ENCODE data around the gene CYP4B1.
"Not testable (repeated sequence)": the region's sequence is repeated elsewhere in the genome, so short reads cannot be mapped to it uniquely, and the experiment has no call there.

Gene CYP4B1

GRCh38 chr1:46798810-46799209, at the start of gene CYP4B1:
Gene CYP4B1, plus strand, starts transcription at chr1:46799046. Its CDS starts 36 bp downstream, at chr1:46799082.
- no peak for DNase-seq

GRCh38 chr1:46749404-46749803, 49.4 kb upstream of the CYP4B1 start:
- DNase-seq, result no peak

GRCh38 chr1:46749921-46750404, 48.9 kb upstream of the CYP4B1 start:
- DNase-seq, result no peak

GRCh38 chr1:46753985-46754384, 44.9 kb upstream of the CYP4B1 start:
- no peak for DNase-seq

GRCh38 chr1:46754707-46755106, 44.1 kb upstream of the CYP4B1 start:
- DNase-seq, result not testable (repeated sequence)

- DNase-seq, result no peak
Measured at GRCh38 chr1:46755121-46755520, 43.7 kb upstream of the CYP4B1 start.

GRCh38 chr1:46757247-46757955, 41.4 kb upstream of the CYP4B1 start:
- DNase-seq, result peak; percentile 63

GRCh38 chr1:46757956-46758528, 40.8 kb upstream of the CYP4B1 start:
- DNase-seq, result no peak

- DNase-seq, result no peak
Measured at GRCh38 chr1:46760558-46761166, 38.2 kb upstream of the CYP4B1 start.

- DNase-seq, result no peak
Measured at GRCh38 chr1:46761740-46762139, 37.1 kb upstream of the CYP4B1 start.

GRCh38 chr1:46764402-46764801, 34.4 kb upstream of the CYP4B1 start:
- DNase-seq, result no peak

- peak; percentile 18 for DNase-seq
Measured at GRCh38 chr1:46767649-46768282, 31.1 kb upstream of the CYP4B1 start.

GRCh38 chr1:46768445-46768844, 30.4 kb upstream of the CYP4B1 start:
- DNase-seq, result no peak

- DNase-seq, result no peak
Measured at GRCh38 chr1:46769028-46769740, 29.7 kb upstream of the CYP4B1 start.

- no peak for DNase-seq
Measured at GRCh38 chr1:46770541-46770940, 28.3 kb upstream of the CYP4B1 start.

GRCh38 chr1:46772571-46772970, 26.3 kb upstream of the CYP4B1 start:
- DNase-seq, result no peak

GRCh38 chr1:46774297-46774696, 24.5 kb upstream of the CYP4B1 start:
- DNase-seq, result no peak

GRCh38 chr1:46778456-46778855, 20.4 kb upstream of the CYP4B1 start:
- DNase-seq, result not testable (repeated sequence)

GRCh38 chr1:46784666-46785065, 14.2 kb upstream of the CYP4B1 start:
- DNase-seq, result no peak

GRCh38 chr1:46788634-46789033, 10.2 kb upstream of the CYP4B1 start:
- DNase-seq, result peak; percentile 34

- DNase-seq, result no peak
Measured at GRCh38 chr1:46790446-46791101, 8.3 kb upstream of the CYP4B1 start.

GRCh38 chr1:46793126-46793525, 5.7 kb upstream of the CYP4B1 start:
- no peak for DNase-seq
